Islet of Langerhans (tissue), 1 donor: ENCODE data around the gene SLK.

Experiments
- FAIRE-seq: peaks from one replicate; lab custom pipeline; 2011; peaks lifted over from hg19 to GRCh38; lab: Jason Lieb, UNC

Gene SLK

GRCh38 chr10:104034401-104035193 is 67.7 kb downstream of the SLK start:
- FAIRE-seq: no peak

- no peak for FAIRE-seq
Measured at GRCh38 chr10:104035194-104036068, 68.5 kb downstream of the SLK start.

GRCh38 chr10:104036069-104036384 is 69.1 kb downstream of the SLK start:
- no peak for FAIRE-seq

GRCh38 chr10:104036518-104037260 is 69.7 kb downstream of the SLK start:
- no peak for FAIRE-seq

- no peak for FAIRE-seq
Measured at GRCh38 chr10:104037261-104037951, 70.5 kb downstream of the SLK start.

GRCh38 chr10:104038537-104038936 is 71.6 kb downstream of the SLK start:
- no peak for FAIRE-seq

- no peak for FAIRE-seq
Measured at GRCh38 chr10:104038958-104039752, 72.2 kb downstream of the SLK start.

- FAIRE-seq: no peak
Measured at GRCh38 chr10:104040382-104040781, 73.4 kb downstream of the SLK start.

- FAIRE-seq: no peak
Measured at GRCh38 chr10:104040862-104041789, 74.2 kb downstream of the SLK start.

- no peak for FAIRE-seq
Measured at GRCh38 chr10:104041891-104042535, 75.1 kb downstream of the SLK start.

- no peak for FAIRE-seq
Measured at GRCh38 chr10:104043185-104043830, 76.4 kb downstream of the SLK start.

GRCh38 chr10:104043854-104044253 is 76.9 kb downstream of the SLK start:
- FAIRE-seq: no peak

GRCh38 chr10:104045151-104046089 is 78.5 kb downstream of the SLK start:
- FAIRE-seq: no peak

GRCh38 chr10:104046651-104047050 is 79.7 kb downstream of the SLK start:
- no peak for FAIRE-seq

- FAIRE-seq: no peak
Measured at GRCh38 chr10:104049504-104050250, 82.7 kb downstream of the SLK start.

GRCh38 chr10:104052431-104052830 is 85.5 kb downstream of the SLK start:
- no peak for FAIRE-seq

- FAIRE-seq: no peak
Measured at GRCh38 chr10:104053201-104053600, 86.3 kb downstream of the SLK start.
